GM23338 (cell line): ENCODE measurements around the gene ZNF208. TPM values are rescaled to one million over a fixed set of nuclear protein-coding genes. Genes with fewer than 3 reads are reported as not detected.

Source experiments
- ATAC-seq: fragments of 200-7000 bp; cut with Tn5 transposase; 3 replicates; pipeline ENCODE4 v1.9.1; 2020
- DNase-seq: peaks from one replicate; pipeline ENCODE4 v3.0.0-alpha.2; 2015; ENCODE audit warnings: low spot score
- H2AFZ ChIP-seq: fragments of 200-600 bp; sonication (generic); 2 replicates; pipeline ENCODE4 v1.8.0; 2016; ENCODE audit warnings: antibody characterized with exemption, mild to moderate bottlenecking, moderate library complexity
- H3F3A ChIP-seq: fragments of 200-600 bp; sonication (generic); replicated peaks from 2 replicates; pipeline ENCODE4 v1.8.0; 2017; ENCODE audit warnings: antibody characterized with exemption, mixed run types, low read depth
- H3K27ac ChIP-seq: fragments of 200-600 bp; sonication (generic); 2 replicates; pipeline ENCODE4 v1.6.1; 2016; ENCODE audit warnings: low read depth
- H3K27me3 ChIP-seq: fragments of 200-600 bp; sonication (generic); 2 replicates; pipeline ENCODE4 v1.8.0; 2016; ENCODE audit warnings: mild to moderate bottlenecking, mixed run types, moderate library complexity; ENCODE audit not compliant: insufficient read depth
- H3K36me3 ChIP-seq: fragments of 200-600 bp; sonication (generic); 2 replicates; pipeline ENCODE4 v1.8.0; 2016; ENCODE audit warnings: mild to moderate bottlenecking; ENCODE audit not compliant: insufficient read depth
- H3K4me1 ChIP-seq: fragments of 200-600 bp; sonication (generic); 2 replicates; pipeline ENCODE4 v1.8.0; 2016; ENCODE audit warnings: mild to moderate bottlenecking, moderate library complexity; ENCODE audit not compliant: insufficient read depth
- H3K4me2 ChIP-seq: fragments of 200-600 bp; sonication (generic); 2 replicates; pipeline ENCODE4 v1.7.1; 2017; ENCODE audit warnings: mixed run types
- H3K4me3 ChIP-seq: fragments of 200-600 bp; sonication (generic); 2 replicates; pipeline ENCODE4 v1.6.1; 2016; ENCODE audit warnings: mixed run types
- H3K79me2 ChIP-seq: fragments of 200-600 bp; sonication (generic); replicated peaks from 2 replicates; pipeline ENCODE4 v1.8.0; 2017; ENCODE audit warnings: mild to moderate bottlenecking; ENCODE audit not compliant: insufficient read depth
- H3K9me2 ChIP-seq: fragments of 200-600 bp; sonication (generic); 2 replicates; pipeline ENCODE4 v1.8.0; 2017; ENCODE audit not compliant: insufficient read depth
- H4K20me1 ChIP-seq: fragments of 200-600 bp; sonication (generic); replicated peaks from 2 replicates; pipeline ENCODE4 v1.8.0; 2017; ENCODE audit warnings: mild to moderate bottlenecking; ENCODE audit not compliant: insufficient read depth
- H3K27ac Mint-ChIP-seq: 2 replicates; pipeline ENCODE4 v1.8.0; 2020; ENCODE audit warnings: inconsistent platforms, mild to moderate bottlenecking, moderate library complexity, mixed read lengths
- H3K27me3 Mint-ChIP-seq: 3 replicates; pipeline ENCODE4 v1.8.0; 2022; ENCODE audit warnings: low read depth, mild to moderate bottlenecking, moderate library complexity, mixed read lengths, inconsistent platforms; ENCODE audit not compliant: insufficient read depth, poor library complexity
- H3K36me3 Mint-ChIP-seq: 3 replicates; pipeline ENCODE4 v1.8.0; 2021; ENCODE audit warnings: low read depth, mild to moderate bottlenecking, inconsistent platforms, moderate library complexity, mixed read lengths
- H3K4me1 Mint-ChIP-seq: 3 replicates; pipeline ENCODE4 v1.8.0; 2020; ENCODE audit warnings: mild to moderate bottlenecking, inconsistent platforms, mixed read lengths
- H3K4me3 Mint-ChIP-seq: 3 replicates; pipeline ENCODE4 v1.8.0; 2021; ENCODE audit warnings: moderate library complexity, mild to moderate bottlenecking, inconsistent platforms, mixed read lengths
- H3K9me3 Mint-ChIP-seq: 3 replicates; pipeline ENCODE4 v1.8.0; 2020; ENCODE audit warnings: moderate library complexity, mild to moderate bottlenecking, inconsistent platforms, mixed read lengths
- CREB1 ChIP-seq: fragments of 250-450 bp; sonication (Bioruptor Pico); IDR thresholded peaks from 2 replicates; pipeline ENCODE4 v1.5.0; 2020; ENCODE audit warnings: low read depth, mild to moderate bottlenecking, moderate library complexity
- ETS1 ChIP-seq: IDR thresholded peaks from 2 replicates; pipeline ENCODE4 v1.6.1; 2016; ENCODE audit warnings: antibody characterized with exemption
- EZH2 ChIP-seq: fragments of 200-600 bp; sonication (generic); IDR thresholded peaks from one replicate; pipeline ENCODE4 v1.8.0; 2017; ENCODE audit warnings: antibody characterized with exemption, mild to moderate bottlenecking, low read depth; ENCODE audit not compliant: unreplicated experiment
- EZH2phosphoT487 ChIP-seq: fragments of 200-600 bp; sonication (generic); IDR thresholded peaks from one replicate; pipeline ENCODE4 v1.8.1; 2018; ENCODE audit warnings: antibody characterized with exemption; ENCODE audit not compliant: unreplicated experiment
- JUNB ChIP-seq: IDR thresholded peaks from one replicate; pipeline ENCODE4 v1.6.1; 2016; ENCODE audit warnings: antibody characterized with exemption; ENCODE audit not compliant: unreplicated experiment
- NANOG ChIP-seq: IDR thresholded peaks from 2 replicates; pipeline ENCODE4 v1.6.1; 2016; ENCODE audit warnings: antibody characterized with exemption, borderline replicate concordance
- POLR2AphosphoS5 ChIP-seq: IDR thresholded peaks from 2 replicates; pipeline ENCODE4 v1.6.1; 2016; ENCODE audit warnings: antibody characterized with exemption, low read depth
- ZNF114 ChIP-seq: fragments of 250-450 bp; sonication (Bioruptor Pico); IDR thresholded peaks from 2 replicates; pipeline ENCODE4 v1.5.0; 2020; ENCODE audit warnings: mild to moderate bottlenecking, moderate library complexity
- polyA plus RNA-seq: library from polyadenylated mRNA; unstranded; fragments of >200 nt; fragmentation: Nextera tagmentation; extraction: Ambion mirVana; gene quantifications from 2 replicates; pipeline ENCODE4 v1.2.1, GENCODE V29; 2016
- total RNA-seq: library from RNA; depleted of rRNA; stranded (reverse); fragments of >200 nt; shearing (Covaris generic); gene quantifications from 2 replicates; pipeline ENCODE4 v1.2.3, GENCODE V29; 2014
- TF ChIP-seq, protein P1 (sequence below): fragments of 250-450 bp; sonication (Bioruptor Pico); IDR thresholded peaks from 2 replicates; pipeline ENCODE4 v1.5.0; 2020; ENCODE audit warnings: mild to moderate bottlenecking, moderate library complexity
- TF ChIP-seq, protein P2 (sequence below), 2 experiments: fragments of 200-600 bp in 1 of 2; sonication (generic) in 1 of 2; conservative IDR thresholded peaks; 2 replicates each; pipeline versions ENCODE4 v1.5.1 to v1.6.1; 2016 to 2017; ENCODE audit warnings: antibody characterized with exemption in 2 of 2, low read depth in 2 of 2, mild to moderate bottlenecking in 2 of 2, moderate library complexity in 1 of 2

Gene ZNF208
- total and polyA plus RNA-seq, 2 experiments from 2014 or later = 1.1 TPM; not detected in 1

- H3K36me3 ChIP-seq = no peaks in the 10 kb centered on the region
- no peaks in the 10 kb centered on the region for H3K79me2 ChIP-seq
- H3K27ac ChIP-seq = no peak overlapping the region
- Mint-ChIP-seq H3K4me1 (no peaks in the 10 kb centered on the region), H3K9me3 (peaks cover 92% of the 10 kb centered on the region), H3K4me3 (no peak overlapping the region), H3K27ac (no peak overlapping the region), H3K36me3 (peaks cover 28% of the 10 kb centered on the region), H3K27me3 (peaks cover 3% of the 10 kb centered on the region)
- no peak overlapping the region for H3K4me2 ChIP-seq
- DNase-seq (no peak), ATAC-seq (no peak)
- H3K4me3 ChIP-seq = no peak overlapping the region
- H3K9me2 ChIP-seq = no peaks in the 10 kb centered on the region
- no peaks in the 10 kb centered on the region for H3F3A ChIP-seq
- H2AFZ ChIP-seq = no peak overlapping the region
- no peaks in the 10 kb centered on the region for H3K27me3 ChIP-seq
- no peaks in the 10 kb centered on the region for H3K4me1 ChIP-seq
- no peak for TF ChIP-seq POLR2AphosphoS5
- TF ChIP-seq ZNF114 (CRISPR knock-in tag) = no peak
- no peak for TF ChIP-seq ETS1
- no peaks in the 10 kb centered on the region for H4K20me1 ChIP-seq
These were observed 76.2 kb downstream of the ZNF208 start for GRCh38 chr19:21934593-21934992.

DNA sequence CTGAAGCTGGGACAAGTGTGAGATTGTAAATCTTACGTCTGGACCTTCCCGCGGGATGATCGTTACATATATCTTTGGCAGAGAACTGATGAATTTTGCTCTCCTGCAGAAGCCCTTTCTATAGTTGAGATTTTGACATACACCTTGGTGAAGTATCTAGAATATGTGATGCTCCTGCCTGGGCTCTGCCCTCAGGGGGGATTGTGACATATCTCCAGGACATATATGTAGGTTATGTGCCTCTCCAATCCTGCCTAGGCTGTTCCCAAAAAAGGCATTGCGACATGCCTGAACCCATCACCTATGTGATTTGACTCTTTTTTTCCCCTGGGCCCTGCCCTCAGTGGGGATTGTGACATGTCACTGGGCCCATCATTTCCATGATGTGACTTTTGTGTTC lies 76.6 kb downstream of the ZNF208 start:
- Histone ChIP-seq H3K27ac (no peak overlapping the region), H3K4me1 (no peaks in the 10 kb centered on the region), H3K4me2 (no peak overlapping the region), H3K36me3 (no peaks in the 10 kb centered on the region), H3F3A (no peaks in the 10 kb centered on the region), H3K79me2 (no peaks in the 10 kb centered on the region), H3K27me3 (no peaks in the 10 kb centered on the region), H2AFZ (no peak overlapping the region), H4K20me1 (no peaks in the 10 kb centered on the region), H3K4me3 (no peak overlapping the region), H3K9me2 (no peaks in the 10 kb centered on the region)
- Mint-ChIP-seq H3K27me3 (peaks cover 3% of the 10 kb centered on the region), H3K9me3 (peaks cover 92% of the 10 kb centered on the region), H3K27ac (no peak overlapping the region), H3K36me3 (peaks cover 32% of the 10 kb centered on the region), H3K4me1 (no peaks in the 10 kb centered on the region), H3K4me3 (no peak overlapping the region)
- TF ChIP-seq, protein P1, sequence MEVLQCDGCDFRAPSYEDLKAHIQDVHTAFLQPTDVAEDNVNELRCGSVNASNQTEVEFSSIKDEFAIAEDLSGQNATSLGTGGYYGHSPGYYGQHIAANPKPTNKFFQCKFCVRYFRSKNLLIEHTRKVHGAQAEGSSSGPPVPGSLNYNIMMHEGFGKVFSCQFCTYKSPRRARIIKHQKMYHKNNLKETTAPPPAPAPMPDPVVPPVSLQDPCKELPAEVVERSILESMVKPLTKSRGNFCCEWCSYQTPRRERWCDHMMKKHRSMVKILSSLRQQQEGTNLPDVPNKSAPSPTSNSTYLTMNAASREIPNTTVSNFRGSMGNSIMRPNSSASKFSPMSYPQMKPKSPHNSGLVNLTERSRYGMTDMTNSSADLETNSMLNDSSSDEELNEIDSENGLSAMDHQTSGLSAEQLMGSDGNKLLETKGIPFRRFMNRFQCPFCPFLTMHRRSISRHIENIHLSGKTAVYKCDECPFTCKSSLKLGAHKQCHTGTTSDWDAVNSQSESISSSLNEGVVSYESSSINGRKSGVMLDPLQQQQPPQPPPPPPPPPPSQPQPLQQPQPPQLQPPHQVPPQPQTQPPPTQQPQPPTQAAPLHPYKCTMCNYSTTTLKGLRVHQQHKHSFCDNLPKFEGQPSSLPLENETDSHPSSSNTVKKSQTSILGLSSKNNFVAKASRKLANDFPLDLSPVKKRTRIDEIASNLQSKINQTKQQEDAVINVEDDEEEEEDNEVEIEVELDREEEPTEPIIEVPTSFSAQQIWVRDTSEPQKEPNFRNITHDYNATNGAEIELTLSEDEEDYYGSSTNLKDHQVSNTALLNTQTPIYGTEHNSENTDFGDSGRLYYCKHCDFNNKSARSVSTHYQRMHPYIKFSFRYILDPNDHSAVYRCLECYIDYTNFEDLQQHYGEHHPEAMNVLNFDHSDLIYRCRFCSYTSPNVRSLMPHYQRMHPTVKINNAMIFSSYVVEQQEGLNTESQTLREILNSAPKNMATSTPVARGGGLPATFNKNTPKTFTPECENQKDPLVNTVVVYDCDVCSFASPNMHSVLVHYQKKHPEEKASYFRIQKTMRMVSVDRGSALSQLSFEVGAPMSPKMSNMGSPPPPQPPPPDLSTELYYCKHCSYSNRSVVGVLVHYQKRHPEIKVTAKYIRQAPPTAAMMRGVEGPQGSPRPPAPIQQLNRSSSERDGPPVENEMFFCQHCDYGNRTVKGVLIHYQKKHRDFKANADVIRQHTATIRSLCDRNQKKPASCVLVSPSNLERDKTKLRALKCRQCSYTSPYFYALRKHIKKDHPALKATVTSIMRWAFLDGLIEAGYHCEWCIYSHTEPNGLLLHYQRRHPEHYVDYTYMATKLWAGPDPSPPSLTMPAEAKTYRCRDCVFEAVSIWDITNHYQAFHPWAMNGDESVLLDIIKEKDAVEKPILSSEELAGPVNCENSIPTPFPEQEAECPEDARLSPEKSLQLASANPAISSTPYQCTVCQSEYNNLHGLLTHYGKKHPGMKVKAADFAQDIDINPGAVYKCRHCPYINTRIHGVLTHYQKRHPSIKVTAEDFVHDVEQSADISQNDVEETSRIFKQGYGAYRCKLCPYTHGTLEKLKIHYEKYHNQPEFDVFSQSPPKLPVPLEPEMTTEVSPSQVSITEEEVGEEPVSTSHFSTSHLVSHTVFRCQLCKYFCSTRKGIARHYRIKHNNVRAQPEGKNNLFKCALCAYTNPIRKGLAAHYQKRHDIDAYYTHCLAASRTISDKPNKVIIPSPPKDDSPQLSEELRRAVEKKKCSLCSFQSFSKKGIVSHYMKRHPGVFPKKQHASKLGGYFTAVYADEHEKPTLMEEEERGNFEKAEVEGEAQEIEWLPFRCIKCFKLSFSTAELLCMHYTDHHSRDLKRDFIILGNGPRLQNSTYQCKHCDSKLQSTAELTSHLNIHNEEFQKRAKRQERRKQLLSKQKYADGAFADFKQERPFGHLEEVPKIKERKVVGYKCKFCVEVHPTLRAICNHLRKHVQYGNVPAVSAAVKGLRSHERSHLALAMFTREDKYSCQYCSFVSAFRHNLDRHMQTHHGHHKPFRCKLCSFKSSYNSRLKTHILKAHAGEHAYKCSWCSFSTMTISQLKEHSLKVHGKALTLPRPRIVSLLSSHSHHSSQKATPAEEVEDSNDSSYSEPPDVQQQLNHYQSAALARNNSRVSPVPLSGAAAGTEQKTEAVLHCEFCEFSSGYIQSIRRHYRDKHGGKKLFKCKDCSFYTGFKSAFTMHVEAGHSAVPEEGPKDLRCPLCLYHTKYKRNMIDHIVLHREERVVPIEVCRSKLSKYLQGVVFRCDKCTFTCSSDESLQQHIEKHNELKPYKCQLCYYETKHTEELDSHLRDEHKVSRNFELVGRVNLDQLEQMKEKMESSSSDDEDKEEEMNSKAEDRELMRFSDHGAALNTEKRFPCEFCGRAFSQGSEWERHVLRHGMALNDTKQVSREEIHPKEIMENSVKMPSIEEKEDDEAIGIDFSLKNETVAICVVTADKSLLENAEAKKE (CRISPR knock-in tag) = no peak
- no peak for TF ChIP-seq EZH2phosphoT487
- TF ChIP-seq, protein P2, sequence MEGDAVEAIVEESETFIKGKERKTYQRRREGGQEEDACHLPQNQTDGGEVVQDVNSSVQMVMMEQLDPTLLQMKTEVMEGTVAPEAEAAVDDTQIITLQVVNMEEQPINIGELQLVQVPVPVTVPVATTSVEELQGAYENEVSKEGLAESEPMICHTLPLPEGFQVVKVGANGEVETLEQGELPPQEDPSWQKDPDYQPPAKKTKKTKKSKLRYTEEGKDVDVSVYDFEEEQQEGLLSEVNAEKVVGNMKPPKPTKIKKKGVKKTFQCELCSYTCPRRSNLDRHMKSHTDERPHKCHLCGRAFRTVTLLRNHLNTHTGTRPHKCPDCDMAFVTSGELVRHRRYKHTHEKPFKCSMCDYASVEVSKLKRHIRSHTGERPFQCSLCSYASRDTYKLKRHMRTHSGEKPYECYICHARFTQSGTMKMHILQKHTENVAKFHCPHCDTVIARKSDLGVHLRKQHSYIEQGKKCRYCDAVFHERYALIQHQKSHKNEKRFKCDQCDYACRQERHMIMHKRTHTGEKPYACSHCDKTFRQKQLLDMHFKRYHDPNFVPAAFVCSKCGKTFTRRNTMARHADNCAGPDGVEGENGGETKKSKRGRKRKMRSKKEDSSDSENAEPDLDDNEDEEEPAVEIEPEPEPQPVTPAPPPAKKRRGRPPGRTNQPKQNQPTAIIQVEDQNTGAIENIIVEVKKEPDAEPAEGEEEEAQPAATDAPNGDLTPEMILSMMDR (conservative IDR thresholded peaks at IDR 0.05; ENCODE audit: low read depth in 2 of 2) = no peak
- no peak for TF ChIP-seq JUNB
- TF ChIP-seq EZH2 = no peak
- TF ChIP-seq CREB1 = no peak
- no peak for TF ChIP-seq NANOG
- ATAC-seq (no peak), DNase-seq (no peak)
